Breast epithelium (tissue), 4 donors: ENCODE measurements around the gene CLUH. TPM values are rescaled to one million over a fixed set of nuclear protein-coding genes. Genes with fewer than 3 reads are reported as not detected.
A peak's percentile ranks its signal among the peaks of the same experiment; 100 is the strongest.

Experiments
- DNase-seq, 2 donors: peaks; one replicate each; pipeline ENCODE4 v3.0.0-alpha.2; 2019; ENCODE audit warnings: low spot score in 2 of 2
- H3K27ac ChIP-seq, 2 donors: fragments of 200-600 bp; sonication (generic) in 1 of 2; one replicate each; pipeline ENCODE4 v1.5.1; 2016 to 2019; ENCODE audit warnings: mild to moderate bottlenecking in 1 of 2
- H3K27me3 ChIP-seq, 2 donors: fragments of 200-600 bp; sonication (generic) in 1 of 2; one replicate each; pipeline versions ENCODE4 v1.5.1 to v1.6.0; 2017 to 2019; ENCODE audit warnings: control low read depth in 1 of 2, mild to moderate bottlenecking in 1 of 2
- H3K36me3 ChIP-seq: fragments of 200-600 bp; one replicate; pipeline ENCODE4 v1.5.1; 2019
- H3K4me1 ChIP-seq, 2 donors: fragments of 200-600 bp; sonication (generic); one replicate each; pipeline ENCODE4 v1.5.1; 2016 to 2019; ENCODE audit warnings: control low read depth in 1 of 2
- H3K4me3 ChIP-seq, 3 donors: fragments of 200-600 bp; sonication (generic); 1 replicate in 2 of 3; 2 replicates in 1 of 3; pipeline ENCODE4 v1.5.1; 2016 to 2019; ENCODE audit warnings: mild to moderate bottlenecking in 3 of 3, moderate library complexity in 2 of 3
- H3K9me3 ChIP-seq, 2 donors: fragments of 200-600 bp; sonication (generic) in 1 of 2; one replicate each; pipeline ENCODE4 v1.5.1; 2016 to 2019; ENCODE audit warnings: control low read depth in 1 of 2
- CTCF ChIP-seq, 3 donors: fragments of 450-650 bp; IDR thresholded peaks; one replicate each; pipeline ENCODE4 v1.5.1; 2016 to 2017; ENCODE audit warnings: antibody characterized with exemption in 3 of 3, mild to moderate bottlenecking in 3 of 3, moderate library complexity in 3 of 3
- POLR2A ChIP-seq: fragments of 450-650 bp; IDR thresholded peaks from one replicate; pipeline ENCODE4 v1.6.1; 2016; ENCODE audit warnings: antibody characterized with exemption, mild to moderate bottlenecking, moderate library complexity
- POLR2AphosphoS5 ChIP-seq, 3 donors: sonication (generic); formaldehyde crosslinking; IDR thresholded peaks; one replicate each; pipeline ENCODE4 v1.6.1; 2017; ENCODE audit warnings: antibody characterized with exemption in 3 of 3
- intact Hi-C: fragments of 100-400 bp; cut with DNase I; formaldehyde crosslinking; loops from one replicate; pipeline ENCODE4 v1.15.1; 2023; ENCODE audit warnings: low total_unique reads
- total RNA-seq, 3 donors: library from RNA; depleted of rRNA; stranded (reverse); fragments of >200 nt; gene quantifications; one replicate each; pipeline ENCODE4 v1.1.0, GENCODE V29; 2016

Gene CLUH
- total RNA-seq, 3 donors from 2014 or later: 37.6 to 77.7 (median 50.6) TPM

DNA sequence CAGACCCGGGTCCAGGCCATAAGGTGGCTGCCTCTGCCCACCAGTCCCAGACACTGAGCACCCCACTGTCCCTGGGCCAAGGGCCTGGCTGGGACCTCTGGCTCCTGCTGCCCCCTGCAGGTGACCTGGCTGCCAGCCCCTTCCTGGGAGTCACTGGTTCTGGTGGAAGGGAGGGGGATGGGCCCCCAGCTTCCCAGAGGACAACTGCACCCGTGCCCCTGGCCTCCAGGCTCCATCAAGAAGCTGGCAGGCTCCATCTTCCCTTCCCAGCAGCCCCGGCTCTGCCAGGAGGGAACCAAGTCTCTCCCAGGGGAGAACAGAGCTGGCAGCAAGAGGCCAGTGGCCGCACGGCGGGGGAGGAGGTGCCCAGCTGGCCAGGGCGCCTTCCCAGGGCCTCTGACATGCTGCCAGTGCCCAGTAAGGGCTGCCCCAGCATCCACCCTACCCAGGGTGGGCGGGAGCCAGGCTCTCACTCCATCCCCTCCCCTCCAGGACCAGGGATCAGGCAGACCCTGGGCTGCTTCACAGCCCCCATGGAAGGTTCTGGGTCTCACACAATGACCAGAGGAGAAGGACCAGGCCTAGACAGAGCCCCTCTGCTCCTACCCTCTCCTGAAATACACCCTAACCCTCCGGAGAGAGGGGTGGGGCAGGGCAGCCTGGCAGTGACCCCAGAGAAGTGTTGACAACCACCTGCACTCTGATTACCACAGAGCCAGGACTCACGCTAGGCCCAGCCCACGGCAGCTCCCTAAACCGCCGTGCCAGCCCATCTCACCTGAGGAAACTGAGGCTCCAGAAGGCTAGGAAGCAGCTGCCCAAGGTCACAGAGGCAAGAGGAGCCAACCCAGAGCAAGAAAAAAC is 3.6 kb downstream of the CLUH start:
- TF ChIP-seq POLR2AphosphoS5 (IDR thresholded peaks at IDR 0.05): no peak
- TF ChIP-seq POLR2A: no peak
- TF ChIP-seq CTCF (IDR thresholded peaks at IDR 0.05): peak in 2 of 3 donors; percentile 21 to 33
- Histone ChIP-seq H3K27me3 (no peaks in the 10 kb centered on the region), H3K4me1 (peaks cover 20 to 34% of the 10 kb centered on the region in 2 donors), H3K36me3 (no peaks in the 10 kb centered on the region), H3K9me3 (no peaks in the 10 kb centered on the region), H3K4me3 (peak overlapping the region in 2 of 3 donors; percentile 90 to 99), H3K27ac (peak overlapping the region; percentile 91 to 93)
- intact Hi-C loops: no loop called here
- DNase-seq: no peak

- peak overlapping the region; percentile 91 to 93 for H3K27ac ChIP-seq
- intact Hi-C loops: no loop called here
- peaks cover 14 to 34% of the 10 kb centered on the region in 2 donors for H3K4me1 ChIP-seq
- TF ChIP-seq CTCF (IDR thresholded peaks at IDR 0.05): no peak
- TF ChIP-seq POLR2AphosphoS5 (IDR thresholded peaks at IDR 0.05): no peak
- no peak for TF ChIP-seq POLR2A
- no peak for DNase-seq
- H3K36me3 ChIP-seq: no peaks in the 10 kb centered on the region
- H3K9me3 ChIP-seq: no peaks in the 10 kb centered on the region
- peak overlapping the region in 1 of 3 donors; percentile 99 for H3K4me3 ChIP-seq
- no peaks in the 10 kb centered on the region for H3K27me3 ChIP-seq
These were observed 4.6 kb downstream of the CLUH start for GRCh38 chr17:2706911-2707510.

GRCh38 chr17:2705888-2706795 is 5.4 kb downstream of the CLUH start:
- no peaks in the 10 kb centered on the region for H3K27me3 ChIP-seq
- TF ChIP-seq POLR2AphosphoS5 (IDR thresholded peaks at IDR 0.05) (no peak), CTCF (IDR thresholded peaks at IDR 0.05) (no peak), POLR2A (no peak)
- no peaks in the 10 kb centered on the region for H3K9me3 ChIP-seq
- H3K4me1 ChIP-seq: peaks cover 14 to 34% of the 10 kb centered on the region in 2 donors
- DNase-seq: no peak
- H3K27ac ChIP-seq: peak overlapping the region; percentile 91 to 93
- H3K4me3 ChIP-seq: no peak overlapping the region
- peaks cover 4% of the 10 kb centered on the region for H3K36me3 ChIP-seq
- intact Hi-C loops: no loop called here

DNA sequence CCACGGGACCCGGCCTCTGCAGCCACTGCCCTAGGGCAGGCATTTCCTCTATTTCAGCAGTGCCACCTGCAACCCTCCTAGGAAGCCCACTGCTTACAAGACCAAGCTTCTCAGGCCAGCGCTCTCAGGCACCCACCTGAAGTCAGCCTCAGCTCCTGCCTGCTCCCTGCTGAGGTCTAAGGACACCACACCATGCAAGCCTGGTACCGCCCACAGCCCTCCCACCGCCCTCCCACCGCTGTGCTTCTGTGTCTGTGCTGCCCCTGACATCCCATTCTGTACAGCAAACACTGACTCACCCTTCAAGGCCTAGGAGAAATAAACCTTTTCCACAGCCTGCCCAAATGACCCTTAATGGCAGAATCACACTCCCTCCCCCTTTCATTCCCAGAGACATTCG is 6.3 kb downstream of the CLUH start:
- Histone ChIP-seq H3K9me3 (no peaks in the 10 kb centered on the region), H3K4me1 (peaks cover 14 to 29% of the 10 kb centered on the region in 2 donors), H3K36me3 (peaks cover 11% of the 10 kb centered on the region), H3K4me3 (no peak overlapping the region), H3K27ac (no peak overlapping the region), H3K27me3 (no peaks in the 10 kb centered on the region)
- TF ChIP-seq POLR2AphosphoS5 (IDR thresholded peaks at IDR 0.05): no peak
- no peak for TF ChIP-seq CTCF (IDR thresholded peaks at IDR 0.05)
- TF ChIP-seq POLR2A: no peak
- intact Hi-C loops: no loop called here
- no peak for DNase-seq
